GM23338 (cell line): ENCODE results near the gene SLC7A5. TPM values are rescaled to one million over a fixed set of nuclear protein-coding genes. Genes with fewer than 3 reads are reported as not detected.

Experiments used
- ATAC-seq: fragments of 200-7000 bp; cut with Tn5 transposase; 3 replicates; pipeline ENCODE4 v1.9.1; 2020
- DNase-seq: peaks from one replicate; pipeline ENCODE4 v3.0.0-alpha.2; 2015; ENCODE audit warnings: low spot score
- H2AFZ ChIP-seq: fragments of 200-600 bp; sonication (generic); 2 replicates; pipeline ENCODE4 v1.8.0; 2016; ENCODE audit warnings: antibody characterized with exemption, mild to moderate bottlenecking, moderate library complexity
- H3F3A ChIP-seq: fragments of 200-600 bp; sonication (generic); replicated peaks from 2 replicates; pipeline ENCODE4 v1.8.0; 2017; ENCODE audit warnings: antibody characterized with exemption, mixed run types, low read depth
- H3K27ac ChIP-seq: fragments of 200-600 bp; sonication (generic); 2 replicates; pipeline ENCODE4 v1.6.1; 2016; ENCODE audit warnings: low read depth
- H3K27me3 ChIP-seq: fragments of 200-600 bp; sonication (generic); 2 replicates; pipeline ENCODE4 v1.8.0; 2016; ENCODE audit warnings: mild to moderate bottlenecking, mixed run types, moderate library complexity; ENCODE audit not compliant: insufficient read depth
- H3K36me3 ChIP-seq: fragments of 200-600 bp; sonication (generic); 2 replicates; pipeline ENCODE4 v1.8.0; 2016; ENCODE audit warnings: mild to moderate bottlenecking; ENCODE audit not compliant: insufficient read depth
- H3K4me1 ChIP-seq: fragments of 200-600 bp; sonication (generic); 2 replicates; pipeline ENCODE4 v1.8.0; 2016; ENCODE audit warnings: mild to moderate bottlenecking, moderate library complexity; ENCODE audit not compliant: insufficient read depth
- H3K4me2 ChIP-seq: fragments of 200-600 bp; sonication (generic); 2 replicates; pipeline ENCODE4 v1.7.1; 2017; ENCODE audit warnings: mixed run types
- H3K4me3 ChIP-seq: fragments of 200-600 bp; sonication (generic); 2 replicates; pipeline ENCODE4 v1.6.1; 2016; ENCODE audit warnings: mixed run types
- H3K79me2 ChIP-seq: fragments of 200-600 bp; sonication (generic); replicated peaks from 2 replicates; pipeline ENCODE4 v1.8.0; 2017; ENCODE audit warnings: mild to moderate bottlenecking; ENCODE audit not compliant: insufficient read depth
- H3K9me2 ChIP-seq: fragments of 200-600 bp; sonication (generic); 2 replicates; pipeline ENCODE4 v1.8.0; 2017; ENCODE audit not compliant: insufficient read depth
- H4K20me1 ChIP-seq: fragments of 200-600 bp; sonication (generic); replicated peaks from 2 replicates; pipeline ENCODE4 v1.8.0; 2017; ENCODE audit warnings: mild to moderate bottlenecking; ENCODE audit not compliant: insufficient read depth
- H3K27ac Mint-ChIP-seq: 2 replicates; pipeline ENCODE4 v1.8.0; 2020; ENCODE audit warnings: inconsistent platforms, mild to moderate bottlenecking, moderate library complexity, mixed read lengths
- H3K27me3 Mint-ChIP-seq: 3 replicates; pipeline ENCODE4 v1.8.0; 2022; ENCODE audit warnings: low read depth, mild to moderate bottlenecking, moderate library complexity, mixed read lengths, inconsistent platforms; ENCODE audit not compliant: insufficient read depth, poor library complexity
- H3K36me3 Mint-ChIP-seq: 3 replicates; pipeline ENCODE4 v1.8.0; 2021; ENCODE audit warnings: low read depth, mild to moderate bottlenecking, inconsistent platforms, moderate library complexity, mixed read lengths
- H3K4me1 Mint-ChIP-seq: 3 replicates; pipeline ENCODE4 v1.8.0; 2020; ENCODE audit warnings: mild to moderate bottlenecking, inconsistent platforms, mixed read lengths
- H3K4me3 Mint-ChIP-seq: 3 replicates; pipeline ENCODE4 v1.8.0; 2021; ENCODE audit warnings: moderate library complexity, mild to moderate bottlenecking, inconsistent platforms, mixed read lengths
- H3K9me3 Mint-ChIP-seq: 3 replicates; pipeline ENCODE4 v1.8.0; 2020; ENCODE audit warnings: moderate library complexity, mild to moderate bottlenecking, inconsistent platforms, mixed read lengths
- CREB1 ChIP-seq: fragments of 250-450 bp; sonication (Bioruptor Pico); IDR thresholded peaks from 2 replicates; pipeline ENCODE4 v1.5.0; 2020; ENCODE audit warnings: low read depth, mild to moderate bottlenecking, moderate library complexity
- ETS1 ChIP-seq: IDR thresholded peaks from 2 replicates; pipeline ENCODE4 v1.6.1; 2016; ENCODE audit warnings: antibody characterized with exemption
- EZH2 ChIP-seq: fragments of 200-600 bp; sonication (generic); IDR thresholded peaks from one replicate; pipeline ENCODE4 v1.8.0; 2017; ENCODE audit warnings: antibody characterized with exemption, mild to moderate bottlenecking, low read depth; ENCODE audit not compliant: unreplicated experiment
- EZH2phosphoT487 ChIP-seq: fragments of 200-600 bp; sonication (generic); IDR thresholded peaks from one replicate; pipeline ENCODE4 v1.8.1; 2018; ENCODE audit warnings: antibody characterized with exemption; ENCODE audit not compliant: unreplicated experiment
- JUNB ChIP-seq: IDR thresholded peaks from one replicate; pipeline ENCODE4 v1.6.1; 2016; ENCODE audit warnings: antibody characterized with exemption; ENCODE audit not compliant: unreplicated experiment
- NANOG ChIP-seq: IDR thresholded peaks from 2 replicates; pipeline ENCODE4 v1.6.1; 2016; ENCODE audit warnings: antibody characterized with exemption, borderline replicate concordance
- POLR2AphosphoS5 ChIP-seq: IDR thresholded peaks from 2 replicates; pipeline ENCODE4 v1.6.1; 2016; ENCODE audit warnings: antibody characterized with exemption, low read depth
- REST ChIP-seq: IDR thresholded peaks from one replicate; pipeline ENCODE4 v1.6.1; 2018; ENCODE audit warnings: antibody characterized with exemption; ENCODE audit not compliant: unreplicated experiment
- STAT1 ChIP-seq: IDR thresholded peaks from one replicate; pipeline ENCODE4 v1.6.1; 2016; ENCODE audit warnings: antibody characterized with exemption; ENCODE audit not compliant: unreplicated experiment
- ZNF114 ChIP-seq: fragments of 250-450 bp; sonication (Bioruptor Pico); IDR thresholded peaks from 2 replicates; pipeline ENCODE4 v1.5.0; 2020; ENCODE audit warnings: mild to moderate bottlenecking, moderate library complexity
- ZNF331 ChIP-seq: fragments of 250-450 bp; sonication (Bioruptor Pico); IDR thresholded peaks from 2 replicates; pipeline ENCODE4 v1.5.0; 2020; ENCODE audit warnings: low read depth, mild to moderate bottlenecking, moderate library complexity
- ZNF462 ChIP-seq: fragments of 250-450 bp; sonication (Bioruptor Pico); IDR thresholded peaks from 2 replicates; pipeline ENCODE4 v1.5.0; 2020; ENCODE audit warnings: mild to moderate bottlenecking, moderate library complexity
- polyA plus RNA-seq: library from polyadenylated mRNA; unstranded; fragments of >200 nt; fragmentation: Nextera tagmentation; extraction: Ambion mirVana; gene quantifications from 2 replicates; pipeline ENCODE4 v1.2.1, GENCODE V29; 2016
- total RNA-seq: library from RNA; depleted of rRNA; stranded (reverse); fragments of >200 nt; shearing (Covaris generic); gene quantifications from 2 replicates; pipeline ENCODE4 v1.2.3, GENCODE V29; 2014

The SLC7A5 gene
- total and polyA plus RNA-seq, 2 experiments from 2014 or later: 107 to 386 TPM

- Histone ChIP-seq H3K4me2 (no peak overlapping the region), H3K36me3 (peaks cover 33% of the 10 kb centered on the region; the same call in 1 of the 2 replicates), H3K9me2 (no peaks in the 10 kb centered on the region), H3K27ac (no peak overlapping the region), H3K79me2 (no peaks in the 10 kb centered on the region), H3K27me3 (no peaks in the 10 kb centered on the region), H3K4me3 (no peak overlapping the region), H3K4me1 (peaks cover 13% of the 10 kb centered on the region), H4K20me1 (peaks cover 5% of the 10 kb centered on the region), H3F3A (peaks cover 13% of the 10 kb centered on the region; the same call in 1 of the 2 replicates), H2AFZ (no peak overlapping the region)
- no peak for TF ChIP-seq REST
- TF ChIP-seq EZH2: no peak
- no peak; the same call in 1 of the 2 replicates for TF ChIP-seq POLR2AphosphoS5
- no peak for TF ChIP-seq ETS1
- no peak for TF ChIP-seq NANOG
- TF ChIP-seq ZNF114 (CRISPR knock-in tag): no peak
- TF ChIP-seq CREB1 (CRISPR knock-in tag): no peak
- TF ChIP-seq EZH2phosphoT487: no peak
- no peak for TF ChIP-seq JUNB
- TF ChIP-seq STAT1: no peak
- TF ChIP-seq ZNF462 (CRISPR knock-in tag): no peak
- TF ChIP-seq ZNF331 (CRISPR knock-in tag): no peak
- Mint-ChIP-seq H3K4me1 (peaks cover 21% of the 10 kb centered on the region), H3K27me3 (peaks cover 14% of the 10 kb centered on the region), H3K36me3 (peaks cover 85% of the 10 kb centered on the region), H3K9me3 (no peaks in the 10 kb centered on the region; the same call in 2 of the 3 replicates), H3K27ac (no peak overlapping the region), H3K4me3 (no peak overlapping the region)
- no peak for DNase-seq
- ATAC-seq: no peak
These were observed 35.2 kb downstream of the SLC7A5 start for GRCh38 chr16:87834005-87834667.
